T-cell (primary cell): ENCODE data around the gene GLP1R. TPM values are rescaled to one million over a fixed set of nuclear protein-coding genes. Genes with fewer than 3 reads are reported as not detected.

Experiments
- ATAC-seq, 4 experiments: fragments of 200-7000 bp in 3 of 4; fragments of 150-1000 bp in 1 of 4; cut with Tn5 transposase; replicated peaks in 1 of 4; 1 replicate in 3 of 4; 2 replicates in 1 of 4; pipeline ENCODE4 v1.10.0; 2021; ENCODE audit warnings: moderate library complexity in 3 of 4, mild to moderate bottlenecking in 2 of 4, moderate number of reproducible peaks in 1 of 4
- CTCF ChIA-PET, 2 donors: fragments of 300-600 bp; sonication (Branson Sonifier 250); formaldehyde crosslinking; loops; one replicate each; lab custom pipeline; 2022; ENCODE audit warnings: antibody characterized with exemption in 2 of 2; lab: Charles Lee
- POLR2A ChIA-PET, 2 donors: fragments of 300-600 bp; sonication (Branson Sonifier 250); formaldehyde crosslinking; loops; one replicate each; lab custom pipeline; 2022; ENCODE audit warnings: antibody characterized with exemption in 2 of 2; lab: Charles Lee
- DNase-seq, 35 experiments: peaks; one replicate each; pipeline versions ENCODE4 v3.0.0 to v3.0.0-alpha.2; 2013 to 2023
- H3K27ac ChIP-seq: one replicate; pipeline ENCODE4 v1.5.1; 2013; ENCODE audit warnings: low read length
- H3K27me3 ChIP-seq, 2 experiments: replicated peaks in 1 of 2; 1 replicate in 1 of 2; 2 replicates in 1 of 2; pipeline versions ENCODE4 v1.6.1 to v1.7.0; 2013; ENCODE audit warnings: low read length in 1 of 2, mixed read lengths in 1 of 2; ENCODE audit not compliant: control insufficient read depth in 2 of 2, insufficient read depth in 2 of 2; ENCODE audit errors: extremely low read depth in 1 of 2
- H3K36me3 ChIP-seq, 2 donors: 1 replicate in 1 of 2; 2 replicates in 1 of 2; pipeline versions ENCODE4 v1.6.1 to v1.7.0; 2013; ENCODE audit warnings: low read length in 1 of 2; ENCODE audit not compliant: control insufficient read depth in 2 of 2, insufficient read depth in 1 of 2; ENCODE audit errors: extremely low read depth in 1 of 2
- H3K4me1 ChIP-seq, 2 experiments: 1 replicate in 1 of 2; 2 replicates in 1 of 2; pipeline versions ENCODE4 v1.6.1 to v1.7.0; 2013; ENCODE audit warnings: low read length in 2 of 2, mixed read lengths in 1 of 2; ENCODE audit not compliant: insufficient read depth in 2 of 2, control insufficient read depth in 1 of 2; ENCODE audit errors: extremely low read depth in 1 of 2
- H3K4me3 ChIP-seq, 2 donors: 1 replicate in 1 of 2; 2 replicates in 1 of 2; pipeline versions ENCODE4 v1.5.1 to v1.7.0; 2013; ENCODE audit warnings: mild to moderate bottlenecking in 2 of 2, low read length in 1 of 2, moderate library complexity in 1 of 2; ENCODE audit not compliant: control insufficient read depth in 1 of 2; ENCODE audit errors: extremely low read depth in 1 of 2
- H3K9me3 ChIP-seq: 2 replicates; pipeline ENCODE4 v1.7.0; 2013
- H3K27ac Mint-ChIP-seq, 2 donors: one replicate each; pipeline ENCODE4 v1.8.0; 2020 to 2021; ENCODE audit warnings: mild to moderate bottlenecking in 2 of 2, mixed read lengths in 2 of 2
- H3K27me3 Mint-ChIP-seq, 2 donors: one replicate each; pipeline ENCODE4 v1.8.0; 2021 to 2022; ENCODE audit warnings: mixed read lengths in 2 of 2
- H3K36me3 Mint-ChIP-seq: one replicate; pipeline ENCODE4 v1.8.0; 2021; ENCODE audit warnings: mixed read lengths
- H3K4me1 Mint-ChIP-seq, 3 donors: one replicate each; pipeline ENCODE4 v1.8.0; 2020 to 2022; ENCODE audit warnings: mixed read lengths in 3 of 3, mild to moderate bottlenecking in 1 of 3
- H3K4me3 Mint-ChIP-seq, 3 donors: one replicate each; pipeline ENCODE4 v1.8.0; 2020 to 2022; ENCODE audit warnings: mild to moderate bottlenecking in 3 of 3, mixed read lengths in 3 of 3, moderate library complexity in 3 of 3
- H3K9me3 Mint-ChIP-seq, 3 donors: one replicate each; pipeline ENCODE4 v1.8.0; 2020 to 2022; ENCODE audit warnings: mixed read lengths in 3 of 3
- WGBS: methylation state at CpG from one replicate; pipeline ENCODE4 v1.1.5; 2013; ENCODE audit warnings: missing lambda C conversion rate; ENCODE audit not compliant: insufficient coverage; 5-methylcytosine and 5-hydroxymethylcytosine counted together
- total RNA-seq, 35 experiments: library from RNA in 6 of 35; stranded (reverse) in 6 of 35; fragments of 120-200 nt in 1 of 35; gene quantifications; one replicate each; pipeline versions ENCODE4 v1.2.1 to v1.2.4 and lab custom pipeline; 2013 to 2026

GLP1R gene
- total RNA-seq, 5 donors from 2014 or later (not counting 1 experiment from before 2014, with no cell fraction given), result 0.07 TPM; not detected in 4

- Histone ChIP-seq H3K27me3 (no peaks in the 10 kb centered on the region), H3K27ac (no peak overlapping the region), H3K4me1 (peaks cover 0 to 13% of the 10 kb centered on the region in 2 experiments), H3K4me3 (no peak overlapping the region), H3K36me3 (peaks cover 6 to 24% of the 10 kb centered on the region in 2 donors), H3K9me3 (no peaks in the 10 kb centered on the region)
- H3K27me3 Mint-ChIP-seq, result no peaks in the 10 kb centered on the region
- ChIA-PET CTCF (no interaction called here), POLR2A (no interaction called here)
- H3K4me1 Mint-ChIP-seq, result peaks cover 28 to 54% (median 40%) of the 10 kb centered on the region in 3 donors
- H3K4me3 Mint-ChIP-seq, result no peak overlapping the region
- WGBS, result 100% methylated on average over 3 of the region's 4 CpGs
- H3K9me3 Mint-ChIP-seq, result no peaks in the 10 kb centered on the region
- no peak for DNase-seq
- no peak for ATAC-seq
- peaks cover 60% of the 10 kb centered on the region for H3K36me3 Mint-ChIP-seq
- no peak overlapping the region for H3K27ac Mint-ChIP-seq
Measured at GRCh38 chr6:39107034-39107433, 58.5 kb downstream of the GLP1R start.

DNA sequence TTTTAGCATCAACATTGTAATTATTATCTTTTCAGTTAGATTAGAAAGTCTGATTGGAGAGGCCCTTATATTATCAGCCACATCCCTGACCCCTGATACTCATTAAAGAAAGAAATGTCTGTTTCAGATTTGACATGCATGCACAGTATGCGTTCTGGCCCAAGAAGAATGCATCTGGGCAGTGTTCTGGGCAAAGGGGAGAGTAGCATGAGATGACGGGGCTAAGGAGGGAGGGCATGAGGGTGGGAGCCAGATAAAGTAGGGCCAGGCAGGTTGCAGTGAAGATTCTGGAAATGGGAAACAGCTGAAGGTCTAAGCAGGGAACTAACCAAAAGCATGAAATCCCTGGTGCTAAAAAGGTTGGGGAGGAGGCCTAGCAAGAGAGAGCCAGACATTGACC is 59.1 kb downstream of the GLP1R start:
- Histone ChIP-seq H3K9me3 (no peaks in the 10 kb centered on the region), H3K36me3 (peaks cover 6 to 23% of the 10 kb centered on the region in 2 donors), H3K4me1 (peaks cover 0 to 13% of the 10 kb centered on the region in 2 experiments), H3K4me3 (no peak overlapping the region), H3K27me3 (no peaks in the 10 kb centered on the region), H3K27ac (no peak overlapping the region)
- Mint-ChIP-seq H3K27ac (no peak overlapping the region), H3K27me3 (no peaks in the 10 kb centered on the region), H3K9me3 (no peaks in the 10 kb centered on the region), H3K4me1 (peaks cover 34 to 60% (median 46%) of the 10 kb centered on the region in 3 donors), H3K4me3 (no peak overlapping the region), H3K36me3 (peaks cover 57% of the 10 kb centered on the region)
- 50% methylated on average over 2 of the region's 2 CpGs for WGBS
- no peak for ATAC-seq
- DNase-seq, result no peak
- POLR2A ChIA-PET, result no interaction called here
- CTCF ChIA-PET, result no interaction called here

DNA sequence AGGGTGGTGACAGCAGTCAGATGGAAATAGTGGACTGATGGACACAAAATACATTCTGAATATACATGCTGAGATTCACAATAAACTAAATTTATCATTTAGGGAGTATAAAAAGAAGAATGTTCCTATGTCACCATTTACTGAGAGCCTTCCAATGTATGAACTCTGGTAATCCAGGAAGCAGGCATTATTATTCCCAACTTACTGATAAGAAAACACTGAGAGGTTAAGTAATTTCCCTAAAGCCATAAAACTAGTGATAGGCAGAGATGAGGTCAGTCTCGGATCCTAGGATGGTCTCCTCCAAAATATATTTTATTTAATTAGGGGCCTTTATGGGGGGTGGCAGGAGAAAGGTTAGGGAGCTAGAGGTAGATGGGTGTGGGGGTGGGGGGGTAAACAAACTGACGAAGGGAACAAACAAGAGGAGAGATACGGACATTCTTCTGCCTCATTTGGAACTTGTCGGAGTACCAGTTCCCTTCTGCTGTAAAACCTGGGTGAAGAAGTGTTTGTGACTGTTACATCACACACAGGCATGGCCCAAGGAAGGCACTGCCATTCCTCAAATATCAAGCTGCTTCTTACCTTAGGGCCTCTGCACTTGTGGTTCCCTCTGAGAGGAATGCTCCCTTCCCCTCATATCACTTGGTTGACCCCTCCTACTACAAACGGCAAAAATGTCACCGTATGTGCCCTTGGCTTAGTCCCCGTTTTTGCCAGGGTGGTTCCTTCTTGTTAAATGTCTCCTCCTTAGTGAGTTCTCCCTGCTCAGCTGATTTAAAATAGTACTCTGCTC is 59.7 kb downstream of the GLP1R start:
- H3K27ac ChIP-seq, result no peak overlapping the region
- no peaks in the 10 kb centered on the region for H3K9me3 Mint-ChIP-seq
- H3K4me1 ChIP-seq, result peaks cover 0 to 13% of the 10 kb centered on the region in 2 experiments
- 96% methylated on average over 4 of the region's 7 CpGs for WGBS
- H3K36me3 Mint-ChIP-seq, result peaks cover 51% of the 10 kb centered on the region
- no peak for DNase-seq
- no peaks in the 10 kb centered on the region for H3K9me3 ChIP-seq
- H3K27ac Mint-ChIP-seq, result no peak overlapping the region
- CTCF ChIA-PET, result no interaction called here
- no peak for ATAC-seq
- H3K4me3 Mint-ChIP-seq, result no peak overlapping the region
- no peak overlapping the region for H3K4me3 ChIP-seq
- H3K36me3 ChIP-seq, result peaks cover 6 to 17% of the 10 kb centered on the region in 2 donors
- POLR2A ChIA-PET, result no interaction called here
- H3K27me3 Mint-ChIP-seq, result no peaks in the 10 kb centered on the region
- H3K4me1 Mint-ChIP-seq, result peaks cover 38 to 64% (median 52%) of the 10 kb centered on the region in 3 donors
- H3K27me3 ChIP-seq, result no peaks in the 10 kb centered on the region

- Mint-ChIP-seq H3K27ac (peak overlapping the region; percentile 92 to 93), H3K4me1 (peaks cover 60 to 74% (median 73%) of the 10 kb centered on the region in 3 donors), H3K9me3 (no peaks in the 10 kb centered on the region), H3K4me3 (peak overlapping the region; percentile 63 to 70 (median 69)), H3K27me3 (no peaks in the 10 kb centered on the region), H3K36me3 (peaks cover 28% of the 10 kb centered on the region)
- H3K4me3 ChIP-seq, result peak overlapping the region in 1 of 2 donors; percentile 5
- WGBS, result 17% methylated on average over 1 of the region's 5 CpGs
- H3K27me3 ChIP-seq, result no peaks in the 10 kb centered on the region
- POLR2A ChIA-PET, result no interaction called here
- no peak for ATAC-seq
- H3K4me1 ChIP-seq, result peaks cover 14 to 23% of the 10 kb centered on the region in 2 experiments
- H3K27ac ChIP-seq, result peak overlapping the region; percentile 56
- H3K9me3 ChIP-seq, result no peaks in the 10 kb centered on the region
- CTCF ChIA-PET, result no interaction called here
- peaks cover 6 to 8% of the 10 kb centered on the region in 2 donors for H3K36me3 ChIP-seq
- DNase-seq, result peak in 1 of 35 experiments; percentile 31
Measured at GRCh38 chr6:39111280-39111679, 62.7 kb downstream of the GLP1R start.

DNA sequence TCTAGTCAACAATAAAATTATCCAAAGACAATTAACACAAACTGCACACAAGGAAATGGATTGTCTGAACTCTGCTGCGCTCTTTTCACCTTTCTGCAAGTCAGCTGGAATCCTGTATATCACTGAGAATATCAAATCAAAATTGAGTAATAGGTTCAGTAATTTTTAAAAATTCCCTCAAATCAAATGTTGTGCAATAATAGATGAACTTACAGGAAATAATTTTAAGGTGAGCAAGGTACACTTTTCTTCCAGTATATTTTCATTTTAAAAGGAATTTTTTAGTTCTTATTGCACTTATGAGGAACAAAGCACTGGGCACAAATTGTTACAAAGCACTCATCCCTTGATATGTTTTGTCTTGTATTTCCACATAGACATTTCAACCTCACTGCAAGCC is 65.2 kb downstream of the GLP1R start:
- no CpG with 5 or more reads among the region's 1 CpG for WGBS
- no peak for ATAC-seq
- H3K36me3 Mint-ChIP-seq, result peaks cover 17% of the 10 kb centered on the region
- peaks cover 55 to 68% (median 58%) of the 10 kb centered on the region in 3 donors for H3K4me1 Mint-ChIP-seq
- Histone ChIP-seq H3K9me3 (no peaks in the 10 kb centered on the region), H3K27me3 (no peaks in the 10 kb centered on the region), H3K4me3 (peak overlapping the region in 1 of 2 donors; percentile 63), H3K4me1 (peaks cover 14 to 23% of the 10 kb centered on the region in 2 experiments), H3K36me3 (peaks cover 3 to 8% of the 10 kb centered on the region in 2 donors), H3K27ac (peak overlapping the region; percentile 91)
- no peak for DNase-seq
- no peaks in the 10 kb centered on the region for H3K27me3 Mint-ChIP-seq
- POLR2A ChIA-PET, result interaction anchor here in 1 of 2 donors (0.5 kb wide), 1 partner anchor 17 kb away, joined by 3 read pairs; no protein-coding TSS in a partner anchor
- H3K4me3 Mint-ChIP-seq, result peak overlapping the region; percentile 85 to 98 (median 91)
- H3K27ac Mint-ChIP-seq, result peak overlapping the region; percentile 93 to 99
- no peaks in the 10 kb centered on the region for H3K9me3 Mint-ChIP-seq
- CTCF ChIA-PET, result interaction anchor here in 1 of 2 donors (0.6 kb wide), 2 partner anchors 25 to 196 kb away, joined by 3 read pairs; no protein-coding TSS in a partner anchor

- Mint-ChIP-seq H3K4me1 (peaks cover 55 to 63% (median 55%) of the 10 kb centered on the region in 3 donors), H3K36me3 (peaks cover 11% of the 10 kb centered on the region), H3K27ac (peak overlapping the region; percentile 93 to 99), H3K4me3 (peak overlapping the region; percentile 85 to 98 (median 91)), H3K27me3 (no peaks in the 10 kb centered on the region), H3K9me3 (no peaks in the 10 kb centered on the region)
- Histone ChIP-seq H3K9me3 (no peaks in the 10 kb centered on the region), H3K36me3 (peaks cover under 1 to 7% of the 10 kb centered on the region in 2 donors), H3K4me1 (peaks cover 14 to 23% of the 10 kb centered on the region in 2 experiments), H3K27ac (peak overlapping the region; percentile 91), H3K4me3 (peak overlapping the region; percentile 63 to 95), H3K27me3 (no peaks in the 10 kb centered on the region)
- peak in 3 of 4 experiments; percentile 7 to 9 (median 8) for ATAC-seq
- WGBS, result 0% methylated on average over 8 of the region's 11 CpGs
- no peak for DNase-seq
- ChIA-PET CTCF (interaction anchor here in 1 of 2 donors (0.6 to 2.0 kb wide), 3 partner anchors 26 to 242 kb away, joined by 3 to 6 read pairs (median 3); no protein-coding TSS in a partner anchor), POLR2A (interaction anchor here in 1 of 2 donors (0.5 to 0.8 kb wide), 2 partner anchors 13 to 16 kb away, joined by 3 to 5 read pairs; no protein-coding TSS in a partner anchor)
Measured at GRCh38 chr6:39114388-39114703, 65.8 kb downstream of the GLP1R start.
